ENCODE data around the gene RABGAP1L.
A peak's percentile ranks its signal among the peaks of the same experiment; 100 is the strongest.
"Not testable (repeated sequence)": the region's sequence is repeated elsewhere in the genome, so short reads cannot be mapped to it uniquely, and the experiment has no call there.

The RABGAP1L gene

DNA sequence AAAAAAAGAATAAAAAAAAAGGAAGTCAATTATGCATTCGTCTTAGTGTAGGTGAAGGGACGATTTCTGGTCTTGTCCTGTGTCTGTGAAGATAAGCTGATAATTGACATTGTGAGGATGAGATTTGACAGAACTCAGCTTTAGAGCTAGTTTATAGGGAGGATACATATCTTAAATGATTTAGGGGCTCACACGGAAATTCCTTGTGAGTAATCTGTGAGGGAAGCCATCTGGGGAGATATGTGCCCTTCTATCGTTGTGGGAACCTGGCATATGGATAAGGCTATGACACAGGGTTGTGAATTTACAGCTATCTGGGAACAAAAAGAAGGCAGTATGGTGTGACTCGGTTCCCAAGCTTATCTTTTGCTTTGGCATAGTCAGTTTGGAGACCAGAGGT is 71.1 kb downstream of the RABGAP1L start:
- TF ChIP-seq YY1 (IDR thresholded peaks at IDR 0.05; ENCODE audit: insufficient read depth, insufficient read length) (no peak), SUZ12 (IDR thresholded peaks at IDR 0.05; ENCODE audit: extremely low read depth, insufficient read depth, insufficient read length) (no peak), ZNF274 (IDR thresholded peaks at IDR 0.05; ENCODE audit: low read depth, low read length) (no peak)
- Histone ChIP-seq H3K9ac (ENCODE audit: insufficient read length, low read depth) (no peak overlapping the region), H3K27me3 (ENCODE audit: insufficient read depth, insufficient read length) (no peaks in the 10 kb centered on the region), H3K9me3 (ENCODE audit: insufficient read depth, low read length) (peaks cover 6% of the 10 kb centered on the region; the same call in 1 of the 2 replicates), H3K36me3 (ENCODE audit: insufficient read depth, insufficient read length, low read length) (no peaks in the 10 kb centered on the region), H3K4me1 (ENCODE audit: insufficient read depth, insufficient read length) (no peaks in the 10 kb centered on the region), H3K4me3 (ENCODE audit: insufficient read length, low read depth) (no peak overlapping the region)
- DNase-seq (ENCODE audit: low read depth, low spot score) = no peak

GRCh38 chr1:174232761-174233160 is 73.4 kb downstream of the RABGAP1L start:
- Histone ChIP-seq H3K4me1 (ENCODE audit: insufficient read depth, insufficient read length) (no peaks in the 10 kb centered on the region), H3K4me3 (ENCODE audit: insufficient read length, low read depth) (no peak overlapping the region), H3K27me3 (ENCODE audit: insufficient read depth, insufficient read length) (no peaks in the 10 kb centered on the region), H3K9me3 (ENCODE audit: insufficient read depth, low read length) (peaks cover 6% of the 10 kb centered on the region; the same call in 1 of the 2 replicates), H3K9ac (ENCODE audit: insufficient read length, low read depth) (no peak overlapping the region), H3K36me3 (ENCODE audit: insufficient read depth, insufficient read length, low read length) (no peaks in the 10 kb centered on the region)
- no peak for DNase-seq (ENCODE audit: low read depth, low spot score)
- TF ChIP-seq YY1 (IDR thresholded peaks at IDR 0.05; ENCODE audit: insufficient read depth, insufficient read length) (no peak), ZNF274 (IDR thresholded peaks at IDR 0.05; ENCODE audit: low read depth, low read length) (no peak), SUZ12 (IDR thresholded peaks at IDR 0.05; ENCODE audit: extremely low read depth, insufficient read depth, insufficient read length) (no peak)

DNA sequence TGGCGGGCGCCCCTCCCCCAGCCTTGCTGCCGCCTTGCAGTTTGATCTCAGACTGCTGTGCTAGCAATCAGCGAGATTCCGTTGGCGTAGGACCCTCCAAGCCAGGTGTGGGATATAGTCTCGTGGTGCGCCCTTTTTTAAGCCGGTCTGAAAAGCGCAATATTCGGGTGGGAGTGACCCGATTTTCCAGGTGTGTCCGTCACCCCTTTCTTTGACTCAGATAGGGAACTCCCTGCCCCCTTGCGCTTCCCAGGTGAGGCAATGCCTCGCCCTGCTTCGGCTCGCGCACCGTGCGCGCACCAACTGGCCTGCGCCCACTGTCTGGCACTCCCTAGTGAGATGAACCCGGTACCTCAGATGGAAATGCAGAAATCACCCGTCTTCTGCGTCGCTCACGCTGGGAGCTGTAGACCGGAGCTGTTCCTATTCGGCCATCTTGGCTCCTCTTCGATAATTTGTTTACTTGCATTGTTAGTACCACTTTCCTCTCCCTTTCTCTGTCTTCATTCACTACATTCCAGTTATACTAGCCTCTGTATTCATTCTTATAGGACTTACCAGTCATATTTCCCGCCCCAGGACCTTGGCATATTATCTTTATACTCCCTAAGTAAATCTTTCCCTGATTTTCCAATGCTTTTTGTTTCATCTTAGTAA is 79.7 kb downstream of the RABGAP1L start:
- Histone ChIP-seq H3K9me3 (ENCODE audit: insufficient read depth, low read length) (peaks cover 13% of the 10 kb centered on the region), H3K36me3 (ENCODE audit: insufficient read depth, insufficient read length, low read length) (peaks cover 13% of the 10 kb centered on the region), H3K9ac (ENCODE audit: insufficient read length, low read depth) (peak overlapping the region; percentile 74), H3K4me3 (ENCODE audit: insufficient read length, low read depth) (peak overlapping the region; percentile 44)
- not testable (repeated sequence) for H3K27me3 ChIP-seq (ENCODE audit: insufficient read depth, insufficient read length); DNase-seq (ENCODE audit: low read depth, low spot score); H3K4me1 ChIP-seq (ENCODE audit: insufficient read depth, insufficient read length)
- TF ChIP-seq YY1 (IDR thresholded peaks at IDR 0.05; ENCODE audit: insufficient read depth, insufficient read length) = peak; percentile 48

DNA sequence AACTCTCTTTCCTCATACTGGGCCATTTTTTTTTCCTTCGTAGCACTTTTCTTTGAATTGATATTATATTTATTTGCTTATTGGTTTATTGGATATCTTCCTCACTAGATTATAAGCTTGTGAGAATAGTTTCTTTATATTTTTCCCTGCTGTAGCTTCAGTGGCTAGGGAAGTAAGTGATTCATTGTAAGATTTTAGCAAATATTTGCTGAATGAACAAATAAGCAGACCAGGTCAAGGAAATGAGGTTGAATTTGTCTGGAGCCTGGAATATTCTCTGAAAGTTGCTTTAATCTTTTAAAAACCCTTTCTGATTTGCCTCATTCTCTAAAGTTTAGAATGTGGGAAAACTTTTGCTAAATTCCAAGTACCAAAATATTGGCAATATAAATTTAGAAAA is 80.2 kb downstream of the RABGAP1L start:
- Histone ChIP-seq H3K9ac (ENCODE audit: insufficient read length, low read depth) (peak overlapping the region; percentile 44), H3K27me3 (ENCODE audit: insufficient read depth, insufficient read length) (no peaks in the 10 kb centered on the region), H3K4me1 (ENCODE audit: insufficient read depth, insufficient read length) (no peaks in the 10 kb centered on the region), H3K4me3 (ENCODE audit: insufficient read length, low read depth) (peak overlapping the region; percentile 44), H3K36me3 (ENCODE audit: insufficient read depth, insufficient read length, low read length) (peaks cover 19% of the 10 kb centered on the region), H3K9me3 (ENCODE audit: insufficient read depth, low read length) (peaks cover 13% of the 10 kb centered on the region)
- TF ChIP-seq ZNF274 (IDR thresholded peaks at IDR 0.05; ENCODE audit: low read depth, low read length) (no peak), YY1 (IDR thresholded peaks at IDR 0.05; ENCODE audit: insufficient read depth, insufficient read length) (no peak), SUZ12 (IDR thresholded peaks at IDR 0.05; ENCODE audit: extremely low read depth, insufficient read depth, insufficient read length) (no peak)
- DNase-seq (ENCODE audit: low read depth, low spot score) = no peak

DNA sequence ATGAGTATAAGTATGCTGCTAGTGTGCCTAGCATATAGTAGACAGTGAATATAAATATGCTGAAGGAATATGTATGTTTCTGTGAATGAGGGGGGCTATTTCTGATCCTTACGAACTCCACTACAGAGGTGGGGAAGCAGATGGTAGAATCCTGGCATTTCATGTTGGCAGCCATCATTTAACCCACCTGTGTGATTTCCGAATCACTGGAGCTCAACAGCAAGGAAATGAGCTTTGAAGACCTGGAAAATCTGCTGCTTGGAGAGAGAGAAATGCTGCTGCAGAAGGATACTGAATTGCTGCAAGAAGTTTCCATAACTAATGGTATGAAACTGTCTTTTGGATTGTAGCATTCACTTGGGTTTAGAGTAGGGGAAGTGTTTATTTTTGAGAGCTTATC is 83.5 kb downstream of the RABGAP1L start:
- Histone ChIP-seq H3K36me3 (ENCODE audit: insufficient read depth, insufficient read length, low read length) (peaks cover 27% of the 10 kb centered on the region), H3K4me3 (ENCODE audit: insufficient read length, low read depth) (no peak overlapping the region), H3K4me1 (ENCODE audit: insufficient read depth, insufficient read length) (no peaks in the 10 kb centered on the region), H3K9me3 (ENCODE audit: insufficient read depth, low read length) (peaks cover 13% of the 10 kb centered on the region), H3K27me3 (ENCODE audit: insufficient read depth, insufficient read length) (no peaks in the 10 kb centered on the region), H3K9ac (ENCODE audit: insufficient read length, low read depth) (no peak overlapping the region)
- no peak for DNase-seq (ENCODE audit: low read depth, low spot score)
- no peak for TF ChIP-seq ZNF274 (IDR thresholded peaks at IDR 0.05; ENCODE audit: low read depth, low read length)
- TF ChIP-seq YY1 (IDR thresholded peaks at IDR 0.05; ENCODE audit: insufficient read depth, insufficient read length) = no peak
- TF ChIP-seq SUZ12 (IDR thresholded peaks at IDR 0.05; ENCODE audit: extremely low read depth, insufficient read depth, insufficient read length) = no peak

DNA sequence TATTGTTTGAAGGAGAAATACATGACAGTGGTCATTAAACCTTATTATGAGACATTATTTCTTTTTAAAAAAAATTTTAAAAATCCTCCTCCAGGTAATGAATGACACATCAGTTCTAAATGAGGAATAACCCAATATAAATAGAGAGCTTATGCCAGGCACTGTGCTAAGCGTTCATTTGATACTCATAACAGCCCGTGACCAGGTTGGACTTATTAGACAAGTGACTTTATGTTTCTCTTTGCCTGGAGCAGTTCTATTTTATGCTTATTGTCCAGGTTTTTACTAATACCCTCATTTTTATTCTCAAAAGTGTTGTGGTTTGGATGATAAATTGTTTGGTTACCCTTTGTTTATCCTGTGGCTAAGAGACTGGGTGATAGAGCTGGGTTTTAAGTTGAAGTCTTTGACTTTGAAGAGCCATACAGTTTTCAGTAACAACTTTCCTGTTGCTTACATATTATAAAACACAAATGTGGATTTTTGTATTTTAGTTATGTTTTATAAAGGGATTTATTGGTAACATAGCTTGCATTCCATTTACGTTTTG is 84.2 kb downstream of the RABGAP1L start:
- Histone ChIP-seq H3K9ac (ENCODE audit: insufficient read length, low read depth) (no peak overlapping the region), H3K27me3 (ENCODE audit: insufficient read depth, insufficient read length) (no peaks in the 10 kb centered on the region), H3K36me3 (ENCODE audit: insufficient read depth, insufficient read length, low read length) (peaks cover 27% of the 10 kb centered on the region), H3K4me3 (ENCODE audit: insufficient read length, low read depth) (no peak overlapping the region), H3K4me1 (ENCODE audit: insufficient read depth, insufficient read length) (no peaks in the 10 kb centered on the region), H3K9me3 (ENCODE audit: insufficient read depth, low read length) (peaks cover 13% of the 10 kb centered on the region)
- TF ChIP-seq ZNF274 (IDR thresholded peaks at IDR 0.05; ENCODE audit: low read depth, low read length) = no peak
- TF ChIP-seq YY1 (IDR thresholded peaks at IDR 0.05; ENCODE audit: insufficient read depth, insufficient read length) = no peak
- no peak for TF ChIP-seq SUZ12 (IDR thresholded peaks at IDR 0.05; ENCODE audit: extremely low read depth, insufficient read depth, insufficient read length)
- DNase-seq (ENCODE audit: low read depth, low spot score) = no peak

- DNase-seq (ENCODE audit: low read depth, low spot score) = no peak
- Histone ChIP-seq H3K9me3 (ENCODE audit: insufficient read depth, low read length) (peaks cover 13% of the 10 kb centered on the region), H3K4me1 (ENCODE audit: insufficient read depth, insufficient read length) (no peaks in the 10 kb centered on the region), H3K36me3 (ENCODE audit: insufficient read depth, insufficient read length, low read length) (peaks cover 27% of the 10 kb centered on the region), H3K4me3 (ENCODE audit: insufficient read length, low read depth) (no peak overlapping the region), H3K27me3 (ENCODE audit: insufficient read depth, insufficient read length) (no peaks in the 10 kb centered on the region), H3K9ac (ENCODE audit: insufficient read length, low read depth) (no peak overlapping the region)
- TF ChIP-seq ZNF274 (IDR thresholded peaks at IDR 0.05; ENCODE audit: low read depth, low read length) (no peak), YY1 (IDR thresholded peaks at IDR 0.05; ENCODE audit: insufficient read depth, insufficient read length) (no peak), SUZ12 (IDR thresholded peaks at IDR 0.05; ENCODE audit: extremely low read depth, insufficient read depth, insufficient read length) (no peak)
Measured at GRCh38 chr1:174244017-174244416, 84.7 kb downstream of the RABGAP1L start.

Data from NT2/D1 (cell line).